ENCODE measurements around the gene NXF1. TPM values are rescaled to one million over a fixed set of nuclear protein-coding genes. Genes with fewer than 3 reads are reported as not detected.

NXF1 gene
- total and polyA plus RNA-seq, 2 donors (not counting 1 experiment from before 2014, with no cell fraction given): 17.2 to 27.8 TPM

DNA sequence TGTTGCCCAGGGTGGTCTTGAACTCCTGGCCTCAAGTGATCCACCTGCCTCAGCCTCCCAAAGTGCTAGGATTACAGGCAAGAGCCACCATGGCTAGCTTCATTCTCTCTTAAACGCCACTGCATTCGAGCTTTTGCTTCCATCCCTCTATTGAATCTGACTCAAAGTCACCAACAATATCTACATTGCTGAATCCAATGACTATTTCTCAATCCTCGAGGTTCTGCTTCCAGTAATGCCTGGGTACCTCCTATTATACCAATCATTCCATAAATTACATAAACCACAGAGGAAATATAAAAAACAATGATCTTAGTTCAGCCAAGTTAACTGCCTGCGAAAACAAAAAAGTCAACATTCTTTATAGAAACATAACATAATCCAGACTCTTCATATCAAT is 11.9 kb upstream of the NXF1 start:
- no peaks in the 10 kb centered on the region for H4K20me1 ChIP-seq (ENCODE audit: control insufficient read depth, extremely low read depth, insufficient read depth, low read length)
- H3K4me1 ChIP-seq (ENCODE audit: control insufficient read depth, extremely low read depth, insufficient read depth, low read length): no peaks in the 10 kb centered on the region
- H3K36me3 ChIP-seq (ENCODE audit: control insufficient read depth, insufficient read depth, low read length): peaks cover 3% of the 10 kb centered on the region
- DNase-seq (ENCODE audit: low read depth in 2 of 2): no peak
- H3K4me2 ChIP-seq (ENCODE audit: extremely low read depth, insufficient read depth, low read length): no peak overlapping the region
- H3K4me3 ChIP-seq (replicated peaks in 1 of 4; ENCODE audit: control extremely low read depth in 1 of 4, insufficient read depth in 1 of 4, low read depth in 3 of 4, low read length in 4 of 4): no peak overlapping the region
- TF ChIP-seq CTCF (conservative IDR thresholded peaks at IDR 0.05 in 1 of 2, IDR thresholded peaks at IDR 0.05 in 1 of 2; ENCODE audit: low read depth in 1 of 2, low read length in 2 of 2) (no peak), EZH2 (IDR thresholded peaks at IDR 0.05; ENCODE audit: low read length, missing control alignments) (no peak)
- no peaks in the 10 kb centered on the region for H3K27me3 ChIP-seq (ENCODE audit: control insufficient read depth, insufficient read depth, low read length)
- no peak overlapping the region for H2AFZ ChIP-seq (ENCODE audit: low read length)
- H3K27ac ChIP-seq (ENCODE audit: insufficient read depth, low read length): no peak overlapping the region
- no peak overlapping the region for H3K9ac ChIP-seq (ENCODE audit: insufficient read depth, low read length)
- no peaks in the 10 kb centered on the region for H3K79me2 ChIP-seq (ENCODE audit: control insufficient read depth, insufficient read depth, low read length)
- H3K9me3 ChIP-seq (ENCODE audit: control insufficient read depth, insufficient read depth, low read depth, low read length): no peaks in the 10 kb centered on the region

- no peaks in the 10 kb centered on the region for H3K79me2 ChIP-seq (ENCODE audit: control insufficient read depth, insufficient read depth, low read length)
- DNase-seq (ENCODE audit: low read depth in 2 of 2): no peak
- H3K27ac ChIP-seq (ENCODE audit: insufficient read depth, low read length): no peak overlapping the region
- H3K9me3 ChIP-seq (ENCODE audit: control insufficient read depth, insufficient read depth, low read depth, low read length): no peaks in the 10 kb centered on the region
- H2AFZ ChIP-seq (ENCODE audit: low read length): no peak overlapping the region
- H3K4me3 ChIP-seq (replicated peaks in 1 of 4; ENCODE audit: control extremely low read depth in 1 of 4, insufficient read depth in 1 of 4, low read depth in 3 of 4, low read length in 4 of 4): no peak overlapping the region
- no peaks in the 10 kb centered on the region for H3K4me1 ChIP-seq (ENCODE audit: control insufficient read depth, extremely low read depth, insufficient read depth, low read length)
- TF ChIP-seq EZH2 (IDR thresholded peaks at IDR 0.05; ENCODE audit: low read length, missing control alignments): no peak
- TF ChIP-seq CTCF (conservative IDR thresholded peaks at IDR 0.05 in 1 of 2, IDR thresholded peaks at IDR 0.05 in 1 of 2; ENCODE audit: low read depth in 1 of 2, low read length in 2 of 2): no peak
- H3K36me3 ChIP-seq (ENCODE audit: control insufficient read depth, insufficient read depth, low read length): peaks cover 3% of the 10 kb centered on the region
- H4K20me1 ChIP-seq (ENCODE audit: control insufficient read depth, extremely low read depth, insufficient read depth, low read length): no peaks in the 10 kb centered on the region
- no peaks in the 10 kb centered on the region for H3K27me3 ChIP-seq (ENCODE audit: control insufficient read depth, insufficient read depth, low read length)
- no peak overlapping the region for H3K9ac ChIP-seq (ENCODE audit: insufficient read depth, low read length)
- H3K4me2 ChIP-seq (ENCODE audit: extremely low read depth, insufficient read depth, low read length): no peak overlapping the region
These were observed 11.3 kb upstream of the NXF1 start for GRCh38 chr11:62816557-62816956.

DNA sequence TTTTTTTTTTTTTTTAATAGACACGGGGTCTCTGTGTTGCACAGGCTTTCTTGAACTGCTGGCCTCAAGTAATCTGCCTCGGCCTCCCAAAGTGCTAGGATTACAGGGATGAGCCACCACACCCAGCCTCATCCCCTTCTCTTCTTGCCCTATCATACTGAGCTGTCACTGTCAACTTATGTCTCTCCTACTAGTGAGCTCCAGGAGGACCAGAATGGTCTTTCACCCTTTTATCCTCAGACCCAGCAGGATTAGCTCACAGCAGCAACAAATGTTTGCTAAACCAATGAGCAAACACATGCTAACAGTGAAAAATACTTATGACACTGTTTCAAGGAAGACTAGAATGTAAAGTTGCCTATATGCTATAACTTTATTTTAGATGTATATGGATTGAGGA is 6.4 kb upstream of the NXF1 start:
- H3K36me3 ChIP-seq (ENCODE audit: control insufficient read depth, insufficient read depth, low read length): no peaks in the 10 kb centered on the region
- H3K4me1 ChIP-seq (ENCODE audit: control insufficient read depth, extremely low read depth, insufficient read depth, low read length): peaks cover 7% of the 10 kb centered on the region
- no peak overlapping the region for H3K4me3 ChIP-seq (replicated peaks in 1 of 4; ENCODE audit: control extremely low read depth in 1 of 4, insufficient read depth in 1 of 4, low read depth in 3 of 4, low read length in 4 of 4)
- H3K9ac ChIP-seq (ENCODE audit: insufficient read depth, low read length): no peak overlapping the region
- no peak for DNase-seq (ENCODE audit: low read depth in 2 of 2)
- TF ChIP-seq EZH2 (IDR thresholded peaks at IDR 0.05; ENCODE audit: low read length, missing control alignments) (no peak), CTCF (conservative IDR thresholded peaks at IDR 0.05 in 1 of 2, IDR thresholded peaks at IDR 0.05 in 1 of 2; ENCODE audit: low read depth in 1 of 2, low read length in 2 of 2) (no peak)
- H3K27ac ChIP-seq (ENCODE audit: insufficient read depth, low read length): no peak overlapping the region
- no peaks in the 10 kb centered on the region for H4K20me1 ChIP-seq (ENCODE audit: control insufficient read depth, extremely low read depth, insufficient read depth, low read length)
- no peak overlapping the region for H3K4me2 ChIP-seq (ENCODE audit: extremely low read depth, insufficient read depth, low read length)
- H3K27me3 ChIP-seq (ENCODE audit: control insufficient read depth, insufficient read depth, low read length): no peaks in the 10 kb centered on the region
- no peaks in the 10 kb centered on the region for H3K9me3 ChIP-seq (ENCODE audit: control insufficient read depth, insufficient read depth, low read depth, low read length)
- H2AFZ ChIP-seq (ENCODE audit: low read length): no peak overlapping the region
- H3K79me2 ChIP-seq (ENCODE audit: control insufficient read depth, insufficient read depth, low read length): no peaks in the 10 kb centered on the region
